Tibial nerve (tissue), 4 donors: ENCODE results near the gene RHAG.

ENCODE experiments used
- CTCF ChIP-seq, 5 experiments: fragments of 200-600 bp in 3 of 5; fragments of 450-650 bp in 2 of 5; sonication (generic) in 3 of 5; IDR thresholded peaks; one replicate each; pipeline ENCODE4 v1.5.1; 2016 to 2019; ENCODE audit warnings: antibody characterized with exemption in 5 of 5, mild to moderate bottlenecking in 3 of 5, moderate library complexity in 2 of 5
- EP300 ChIP-seq, 2 donors: sonication (generic); formaldehyde crosslinking; IDR thresholded peaks; one replicate each; pipeline ENCODE4 v1.6.1; 2017; ENCODE audit warnings: antibody characterized with exemption in 2 of 2, mild to moderate bottlenecking in 1 of 2
- POLR2A ChIP-seq, 2 donors: fragments of 450-650 bp; IDR thresholded peaks; one replicate each; pipeline ENCODE4 v1.6.1; 2017; ENCODE audit warnings: antibody characterized with exemption in 2 of 2, mild to moderate bottlenecking in 2 of 2, moderate library complexity in 2 of 2

GRCh38 chr6:49576618-49577017 is 60.0 kb downstream of the RHAG start:
- no peak for TF ChIP-seq POLR2A (IDR thresholded peaks at IDR 0.05)
- no peak for TF ChIP-seq EP300 (IDR thresholded peaks at IDR 0.05)
- no peak for TF ChIP-seq CTCF (IDR thresholded peaks at IDR 0.05)
